Measurements from ENCODE around the gene TP53TG3E.
"Not testable (repeated sequence)": the region's sequence is repeated elsewhere in the genome, so short reads cannot be mapped to it uniquely, and the experiment has no call there.

The TP53TG3E gene, protein sequence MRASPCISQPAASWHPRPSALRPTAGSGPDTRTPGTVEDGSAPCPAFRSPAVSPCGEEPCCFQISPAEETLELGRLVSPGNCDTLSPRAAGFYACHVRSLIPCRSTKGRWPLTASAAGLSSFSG

DNA sequence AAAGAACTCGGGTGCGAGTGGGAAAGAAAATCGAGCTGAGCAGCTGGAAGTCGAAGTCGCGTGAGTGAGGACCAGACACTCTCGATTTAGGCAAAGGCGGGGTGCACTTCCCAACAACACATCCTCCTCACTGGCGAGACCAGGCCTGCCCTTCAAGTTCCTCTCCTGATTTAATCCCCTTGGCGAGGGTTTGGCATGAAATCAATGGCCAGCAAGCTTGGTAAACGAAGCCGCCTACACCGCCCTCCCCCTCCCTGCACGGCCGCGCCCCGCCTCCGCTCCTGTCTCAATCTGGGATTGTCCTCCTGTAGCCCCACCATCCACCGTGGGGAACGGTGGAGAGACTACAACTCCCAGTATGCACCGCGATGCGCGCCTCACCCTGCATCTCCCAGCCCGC, at the start of gene TP53TG3E:
TSS of gene TP53TG3E (plus strand) at position 301 of the 400 bp plus-strand sequence. CDS start at position 369, 68 bp downstream.
- not testable (repeated sequence) for H3K4me3 ChIP-seq (ENCODE audit: control insufficient read depth, low read depth, low read length); DNase-seq (ENCODE audit: low read depth)

DNA sequence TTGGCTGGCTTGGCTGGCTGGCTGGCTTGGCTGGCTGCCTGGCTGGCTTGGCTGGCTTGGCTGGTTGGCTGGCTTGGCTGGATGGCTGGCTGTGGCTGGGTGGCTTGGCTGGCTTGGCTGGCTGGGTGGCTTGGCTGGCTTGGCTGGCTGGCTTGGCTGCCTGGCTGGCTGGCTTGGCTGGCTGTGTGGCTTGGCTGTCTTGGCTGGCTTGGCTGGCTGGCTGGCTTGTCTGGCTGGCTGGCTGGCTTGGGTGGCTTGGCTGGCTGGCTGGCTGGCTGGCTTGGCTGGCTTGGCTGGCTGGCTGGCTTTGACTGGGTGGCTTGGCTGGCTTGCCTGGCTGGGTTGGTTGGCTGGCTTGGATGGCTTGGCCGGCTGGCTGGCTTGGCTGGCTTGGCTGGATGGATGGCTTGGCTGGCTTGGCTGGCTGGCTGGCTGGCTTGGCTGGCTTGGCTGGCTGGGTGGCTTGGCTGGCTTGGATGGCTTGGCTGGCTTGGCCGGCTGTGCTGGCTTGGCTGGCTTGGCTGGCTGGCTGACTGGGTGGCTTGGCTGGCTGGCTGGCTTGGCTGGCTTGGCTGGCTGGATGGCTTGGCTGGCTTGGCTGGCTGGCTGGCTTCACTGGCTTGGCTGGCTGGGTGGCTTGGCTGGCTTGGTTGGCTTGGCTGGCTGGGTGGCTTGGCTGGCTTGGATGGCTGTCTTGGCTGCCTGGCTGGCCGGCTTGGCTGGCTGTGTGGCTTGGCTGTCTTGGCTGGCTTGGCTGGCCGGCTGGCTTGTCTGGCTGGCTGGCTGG, 32.3 kb downstream of the TP53TG3E start:
- not testable (repeated sequence) for H3K4me3 ChIP-seq (ENCODE audit: control insufficient read depth, low read depth, low read length); DNase-seq (ENCODE audit: low read depth)

DNA sequence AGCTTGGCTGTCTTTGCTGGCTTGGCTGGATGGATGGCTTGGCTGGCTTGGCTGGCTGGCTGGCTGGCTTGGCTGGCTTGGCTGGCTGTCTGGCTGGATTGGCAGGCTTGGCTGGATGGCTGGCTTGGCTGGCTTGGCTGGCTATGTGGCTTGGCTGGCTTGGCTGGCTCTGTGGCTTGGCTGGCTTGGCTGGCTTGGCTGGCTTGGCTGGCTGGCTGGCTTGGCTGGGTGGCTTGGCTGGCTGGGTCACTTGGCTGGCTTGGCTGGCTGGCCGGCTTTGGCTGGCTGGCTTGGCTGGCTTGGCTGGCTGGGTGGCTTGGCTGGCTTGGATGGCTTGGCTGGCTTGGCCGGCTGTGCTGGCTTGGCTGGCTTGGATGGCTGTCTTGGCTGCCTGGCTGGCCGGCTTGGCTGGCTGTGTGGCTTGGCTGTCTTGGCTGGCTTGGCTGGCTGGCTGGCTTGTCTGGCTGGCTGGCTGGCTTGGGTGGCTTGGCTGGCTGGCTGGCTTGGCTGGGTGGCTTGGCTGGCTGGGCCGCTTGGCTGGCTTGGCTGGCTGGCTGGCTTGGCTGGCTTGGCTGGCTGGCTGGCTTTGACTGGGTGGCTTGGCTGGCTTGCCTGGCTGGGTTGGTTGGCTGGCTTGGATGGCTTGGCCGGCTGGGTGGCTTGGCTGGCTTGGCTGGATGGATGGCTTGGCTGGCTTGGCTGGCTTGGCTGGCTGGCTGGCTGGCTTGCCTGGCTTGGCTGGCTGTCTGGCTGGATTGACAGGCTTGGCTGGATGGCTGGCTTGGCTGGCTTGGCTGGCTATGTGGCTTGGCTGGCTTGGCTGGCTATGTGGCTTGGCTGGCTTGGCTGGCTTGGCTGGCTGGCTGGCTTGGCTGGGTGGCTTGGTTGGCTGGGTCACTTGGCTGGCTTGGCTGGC, 33.8 kb downstream of the TP53TG3E start:
- not testable (repeated sequence) for DNase-seq (ENCODE audit: low read depth); H3K4me3 ChIP-seq (ENCODE audit: control insufficient read depth, low read depth, low read length)

DNA sequence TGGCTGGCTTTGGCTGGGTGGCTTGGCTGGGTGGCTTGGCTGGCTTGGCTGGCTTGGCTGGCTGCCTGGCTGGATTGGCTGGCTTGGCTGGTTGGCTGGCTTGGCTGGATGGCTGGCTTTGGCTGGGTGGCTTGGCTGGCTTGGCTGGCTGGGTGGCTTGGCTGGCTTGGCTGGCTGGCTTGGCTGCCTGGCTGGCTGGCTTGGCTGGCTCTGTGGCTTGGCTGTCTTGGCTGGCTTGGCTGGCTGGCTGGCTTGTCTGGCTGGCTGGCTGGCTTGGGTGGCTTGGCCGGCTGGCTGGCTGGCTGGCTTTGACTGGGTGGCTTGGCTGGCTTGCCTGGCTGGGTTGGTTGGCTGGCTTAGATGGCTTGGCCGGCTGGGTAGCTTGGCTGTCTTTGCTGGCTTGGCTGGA, 34.4 kb downstream of the TP53TG3E start:
- not testable (repeated sequence) for DNase-seq (ENCODE audit: low read depth); H3K4me3 ChIP-seq (ENCODE audit: control insufficient read depth, low read depth, low read length)

DNA sequence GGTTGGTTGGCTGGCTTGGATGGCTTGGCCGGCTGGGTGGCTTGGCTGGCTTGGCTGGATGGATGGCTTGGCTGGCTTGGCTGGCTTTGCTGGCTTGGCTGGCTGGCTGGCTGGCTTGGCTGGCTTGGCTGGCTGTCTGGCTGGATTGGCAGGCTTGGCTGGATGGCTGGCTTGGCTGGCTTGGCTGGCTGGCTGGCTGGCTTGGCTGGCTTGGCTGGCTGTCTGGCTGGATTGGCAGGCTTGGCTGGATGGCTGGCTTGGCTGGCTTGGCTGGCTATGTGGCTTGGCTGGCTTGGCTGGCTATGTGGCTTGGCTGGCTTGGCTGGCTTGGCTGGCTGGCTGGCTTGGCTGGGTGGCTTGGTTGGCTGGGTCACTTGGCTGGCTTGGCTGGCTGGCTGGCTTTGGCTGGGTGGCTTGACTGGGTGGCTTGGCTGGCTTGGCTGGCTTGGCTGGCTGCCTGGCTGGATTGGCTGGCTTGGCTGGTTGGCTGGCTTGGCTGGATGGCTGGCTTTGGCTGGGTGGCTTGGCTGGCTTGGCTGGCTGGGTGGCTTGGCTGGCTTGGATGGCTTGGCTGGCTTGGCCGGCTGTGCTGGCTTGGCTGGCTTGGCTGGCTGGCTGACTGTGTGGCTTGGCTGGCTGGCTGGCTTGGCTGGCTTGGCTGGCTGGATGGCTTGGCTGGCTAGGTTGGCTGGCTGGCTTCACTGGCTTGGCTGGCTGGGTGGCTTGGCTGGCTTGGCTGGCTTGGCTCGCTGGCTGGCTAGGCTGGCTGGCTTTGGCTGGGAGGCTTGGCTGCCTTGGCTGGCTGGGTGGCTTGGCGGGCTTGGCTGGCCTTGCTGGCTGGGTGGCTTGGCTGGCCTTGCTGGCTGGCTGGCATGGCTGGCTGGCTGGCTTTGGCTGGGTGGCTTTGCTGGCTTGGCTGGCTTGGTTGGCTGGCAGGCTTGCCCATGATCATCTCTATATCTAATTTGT, 35.3 kb downstream of the TP53TG3E start:
- not testable (repeated sequence) for DNase-seq (ENCODE audit: low read depth); H3K4me3 ChIP-seq (ENCODE audit: control insufficient read depth, low read depth, low read length)

Data from fibroblast of mammary gland (primary cell).